ENCODE data around the gene ZNF407.

Gene ZNF407

GRCh38 chr18:74929110-74929509 lies 331.4 kb downstream of the ZNF407 start:
- no peak for DNase-seq (ENCODE audit: low read depth)

GRCh38 chr18:74930616-74931015 lies 332.9 kb downstream of the ZNF407 start:
- DNase-seq (ENCODE audit: low read depth), result no peak

GRCh38 chr18:74933930-74934329 lies 336.3 kb downstream of the ZNF407 start:
- DNase-seq (ENCODE audit: low read depth), result no peak

- DNase-seq (ENCODE audit: low read depth), result no peak
Measured at GRCh38 chr18:74935434-74935833, 337.8 kb downstream of the ZNF407 start.

- no peak for DNase-seq (ENCODE audit: low read depth)
Measured at GRCh38 chr18:74936343-74936742, 338.7 kb downstream of the ZNF407 start.

GRCh38 chr18:74937291-74937690 lies 339.6 kb downstream of the ZNF407 start:
- no peak for DNase-seq (ENCODE audit: low read depth)

GRCh38 chr18:74940856-74941255 lies 343.2 kb downstream of the ZNF407 start:
- DNase-seq (ENCODE audit: low read depth), result no peak

GRCh38 chr18:74942319-74942910 lies 344.7 kb downstream of the ZNF407 start:
- no peak for DNase-seq (ENCODE audit: low read depth)

- no peak for DNase-seq (ENCODE audit: low read depth)
Measured at GRCh38 chr18:74944676-74945075, 347.0 kb downstream of the ZNF407 start.

- DNase-seq (ENCODE audit: low read depth), result no peak
Measured at GRCh38 chr18:74945774-74946545, 348.3 kb downstream of the ZNF407 start.

- no peak for DNase-seq (ENCODE audit: low read depth)
Measured at GRCh38 chr18:74946646-74947375, 349.1 kb downstream of the ZNF407 start.

- DNase-seq (ENCODE audit: low read depth), result no peak
Measured at GRCh38 chr18:74947417-74947816, 349.7 kb downstream of the ZNF407 start.

- no peak for DNase-seq (ENCODE audit: low read depth)
Measured at GRCh38 chr18:74947875-74948274, 350.2 kb downstream of the ZNF407 start.

- no peak for DNase-seq (ENCODE audit: low read depth)
Measured at GRCh38 chr18:74949611-74950010, 351.9 kb downstream of the ZNF407 start.

- no peak for DNase-seq (ENCODE audit: low read depth)
Measured at GRCh38 chr18:74950479-74950878, 352.8 kb downstream of the ZNF407 start.

- DNase-seq (ENCODE audit: low read depth), result no peak
Measured at GRCh38 chr18:74951165-74951760, 353.6 kb downstream of the ZNF407 start.

- DNase-seq (ENCODE audit: low read depth), result no peak
Measured at GRCh38 chr18:74957588-74958224, 360.0 kb downstream of the ZNF407 start.

GRCh38 chr18:74959216-74959615 lies 361.5 kb downstream of the ZNF407 start:
- no peak for DNase-seq (ENCODE audit: low read depth)

GRCh38 chr18:74961596-74961995 lies 363.9 kb downstream of the ZNF407 start:
- DNase-seq (ENCODE audit: low read depth), result no peak

- DNase-seq (ENCODE audit: low read depth), result no peak
Measured at GRCh38 chr18:74963820-74964446, 366.3 kb downstream of the ZNF407 start.

GRCh38 chr18:74965682-74966081 lies 368.0 kb downstream of the ZNF407 start:
- DNase-seq (ENCODE audit: low read depth), result no peak

GRCh38 chr18:74967438-74967837 lies 369.8 kb downstream of the ZNF407 start:
- DNase-seq (ENCODE audit: low read depth), result no peak

Data from HS-5 (cell line).